MCF 10A (cell line): ENCODE measurements around the gene SLC7A6. TPM values are rescaled to one million over a fixed set of nuclear protein-coding genes. Genes with fewer than 3 reads are reported as not detected.

Experiments
- Bru-seq: library from RNA; stranded (reverse); fragments of 400-500 nt; gene quantifications from one replicate; lab custom pipeline; 2021; lab: Mats Ljungman, UMichigan
- BruChase-seq, 2 experiments: library from RNA; stranded (reverse); fragments of 400-500 nt; gene quantifications; one replicate each; lab custom pipeline; 2021; lab: Mats Ljungman, UMichigan
- BruUV-seq: library from RNA; stranded (reverse); fragments of 400-500 nt; replicated peaks from 2 replicates; lab custom pipeline; 2021; lab: Mats Ljungman, UMichigan
- CTCF ChIA-PET: fragments of 300-600 bp; sonication (Branson Sonifier 250); formaldehyde crosslinking; extraction: SDS; loops from one replicate; lab custom pipeline; 2021; ENCODE audit warnings: antibody characterized with exemption, inconsistent platforms; lab: Yijun Ruan, JAX
- POLR2A ChIA-PET: fragments of 300-600, 350-650 bp; sonication (Branson Sonifier 250); formaldehyde crosslinking; extraction: SDS; loops from one replicate; lab custom pipeline; 2020; ENCODE audit warnings: antibody characterized with exemption, inconsistent platforms; lab: Yijun Ruan, JAX
- DNase-seq: peaks from one replicate; pipeline ENCODE4 v3.0.0-alpha.2; 2018; ENCODE audit not compliant: unreplicated experiment
- H3K27ac Mint-ChIP-seq: one replicate; pipeline ENCODE4 v1.8.0; 2022; ENCODE audit warnings: mild to moderate bottlenecking, low read depth, mixed read lengths; ENCODE audit not compliant: unreplicated experiment
- H3K27me3 Mint-ChIP-seq: one replicate; pipeline ENCODE4 v1.8.0; 2022; ENCODE audit warnings: mixed read lengths; ENCODE audit not compliant: insufficient read depth, unreplicated experiment
- H3K36me3 Mint-ChIP-seq: one replicate; pipeline ENCODE4 v1.8.0; 2022; ENCODE audit warnings: mild to moderate bottlenecking, moderate library complexity, mixed read lengths; ENCODE audit not compliant: insufficient read depth, unreplicated experiment
- H3K4me1 Mint-ChIP-seq: one replicate; pipeline ENCODE4 v1.8.0; 2022; ENCODE audit warnings: mixed read lengths; ENCODE audit not compliant: insufficient read depth, unreplicated experiment
- H3K4me3 Mint-ChIP-seq: one replicate; pipeline ENCODE4 v1.8.0; 2022; ENCODE audit warnings: mild to moderate bottlenecking, moderate library complexity, mixed read lengths; ENCODE audit not compliant: unreplicated experiment
- H3K9me3 Mint-ChIP-seq: one replicate; pipeline ENCODE4 v1.8.0; 2022; ENCODE audit warnings: mixed read lengths; ENCODE audit not compliant: unreplicated experiment
- intact Hi-C: fragments of 100-400 bp; cut with micrococcal nuclease; formaldehyde crosslinking; loops from 2 replicates; pipeline ENCODE4 v1.14.1; 2022
- long read RNA-seq: library from polyadenylated mRNA; stranded (forward); transcript quantifications from one replicate; pipeline ENCODE4 v2.0.0, GENCODE V29; 2022
- total RNA-seq: library from RNA; stranded (reverse); gene quantifications from 2 replicates; pipeline ENCODE4 v1.2.3, GENCODE V29; 2022
- TF ChIP-seq, protein P1 (sequence below): fragments of 200-600 bp; IDR thresholded peaks from one replicate; pipeline ENCODE4 v1.8.0; 2022; ENCODE audit warnings: antibody characterized with exemption, mild to moderate bottlenecking; ENCODE audit not compliant: unreplicated experiment

Gene SLC7A6
- 45.3 and 61.0 TPM in 2 replicates for total RNA-seq
- Bru-seq, nascent RNA, result percentile 80 among the genes with signal in this experiment
- BruChase-seq, experiment 1, labeled RNA remaining after a 6-hour chase, result percentile 85 among the genes with signal in this experiment
- percentile 93 among the genes with signal in this experiment for BruChase-seq, experiment 2, labeled RNA remaining after a 2-hour chase
- long read RNA-seq, full-length matches to known transcripts, result 2 of 39 reads
- long read RNA-seq, partial matches to known transcripts, result 10 of 39 reads
- long read RNA-seq, other reads (novel, unspliced or antisense), result 27 of 39 reads

DNA sequence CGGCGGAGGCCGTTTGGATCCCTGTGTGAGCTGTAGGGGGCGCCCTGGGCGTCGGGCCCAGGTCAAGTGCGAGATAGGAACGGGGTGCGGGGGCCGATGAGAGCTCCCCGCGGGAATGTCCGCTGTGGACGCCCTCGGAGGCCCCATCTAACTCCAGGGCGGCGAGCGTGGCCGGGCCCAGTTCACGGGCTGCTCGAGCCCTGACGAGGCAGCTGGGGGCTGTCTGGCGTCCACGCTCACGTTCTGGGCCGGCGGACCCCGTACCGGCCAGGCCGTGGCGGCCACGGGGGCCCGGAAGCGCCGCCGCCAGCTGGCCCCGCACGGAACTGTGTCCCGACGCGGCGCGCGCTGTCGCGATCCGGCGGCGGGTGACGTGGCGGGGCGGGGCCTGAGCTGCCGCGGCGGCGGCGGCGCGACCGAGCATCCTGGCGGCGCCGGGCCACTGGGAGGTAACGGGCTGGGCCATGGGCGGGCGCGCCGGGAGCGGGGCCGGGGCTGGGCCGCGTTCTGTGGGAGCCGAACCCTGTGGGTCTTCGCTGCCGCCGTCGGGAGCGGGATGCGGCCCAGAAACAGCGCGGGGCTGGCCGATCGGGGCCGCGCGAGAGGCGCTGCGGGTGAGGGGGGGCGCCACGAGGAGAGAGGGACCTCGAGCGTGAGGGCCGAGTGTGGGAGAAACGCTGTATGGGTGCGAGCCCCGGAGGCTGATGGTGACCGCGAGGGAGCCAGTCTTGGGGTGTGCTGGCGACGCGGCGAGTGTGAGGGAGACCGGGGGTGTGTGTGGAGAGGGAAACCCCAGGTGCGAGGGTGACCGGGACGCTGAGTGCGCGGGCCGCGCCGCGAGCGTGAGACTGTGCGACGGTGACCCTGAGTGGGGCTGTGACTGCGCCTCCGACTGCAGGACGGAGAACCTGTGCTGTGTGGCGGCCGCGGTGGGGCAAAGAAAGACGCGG lies at the start of gene SLC7A6:
Gene SLC7A6, plus strand, starts transcription at position 399 of the 950 bp plus-strand sequence. CDS start 10,201 bp downstream, outside the sequence.
- no TSS peak for BruUV-seq
- ChIA-PET POLR2A (interaction anchor here (0.7 to 4.2 kb wide), 22 partner anchors 8 to 173 kb away, joined by 3 to 74 read pairs (median 6); partner anchors contain the start of genes ESRP2, PLA2G15, PRMT7 and SLC7A6OS), CTCF (interaction anchor here (0.5 to 7.3 kb wide), 25 partner anchors 9 to 473 kb away, joined by 3 to 308 read pairs (median 4); partner anchors contain the start of genes PRMT7 and SLC7A6OS)
- Mint-ChIP-seq H3K27ac (peak within 1 kb of the TSS; percentile 92), H3K9me3 (no peaks in the 10 kb centered on the region), H3K36me3 (peaks cover 24% of the 10 kb centered on the region), H3K4me3 (peak within 1 kb of the TSS; percentile 97), H3K4me1 (peaks cover 22% of the 10 kb centered on the region), H3K27me3 (no peaks in the 10 kb centered on the region)
- TF ChIP-seq, protein P1, sequence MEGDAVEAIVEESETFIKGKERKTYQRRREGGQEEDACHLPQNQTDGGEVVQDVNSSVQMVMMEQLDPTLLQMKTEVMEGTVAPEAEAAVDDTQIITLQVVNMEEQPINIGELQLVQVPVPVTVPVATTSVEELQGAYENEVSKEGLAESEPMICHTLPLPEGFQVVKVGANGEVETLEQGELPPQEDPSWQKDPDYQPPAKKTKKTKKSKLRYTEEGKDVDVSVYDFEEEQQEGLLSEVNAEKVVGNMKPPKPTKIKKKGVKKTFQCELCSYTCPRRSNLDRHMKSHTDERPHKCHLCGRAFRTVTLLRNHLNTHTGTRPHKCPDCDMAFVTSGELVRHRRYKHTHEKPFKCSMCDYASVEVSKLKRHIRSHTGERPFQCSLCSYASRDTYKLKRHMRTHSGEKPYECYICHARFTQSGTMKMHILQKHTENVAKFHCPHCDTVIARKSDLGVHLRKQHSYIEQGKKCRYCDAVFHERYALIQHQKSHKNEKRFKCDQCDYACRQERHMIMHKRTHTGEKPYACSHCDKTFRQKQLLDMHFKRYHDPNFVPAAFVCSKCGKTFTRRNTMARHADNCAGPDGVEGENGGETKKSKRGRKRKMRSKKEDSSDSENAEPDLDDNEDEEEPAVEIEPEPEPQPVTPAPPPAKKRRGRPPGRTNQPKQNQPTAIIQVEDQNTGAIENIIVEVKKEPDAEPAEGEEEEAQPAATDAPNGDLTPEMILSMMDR, result peak; percentile 81
- DNase-seq, result peak; percentile 60
- intact Hi-C loops, result loop anchor here (2.0 to 5.0 kb wide), 2 partner anchors 46 to 248 kb away; partner anchors contain the start of genes PRMT7 and SLC7A6OS

DNA sequence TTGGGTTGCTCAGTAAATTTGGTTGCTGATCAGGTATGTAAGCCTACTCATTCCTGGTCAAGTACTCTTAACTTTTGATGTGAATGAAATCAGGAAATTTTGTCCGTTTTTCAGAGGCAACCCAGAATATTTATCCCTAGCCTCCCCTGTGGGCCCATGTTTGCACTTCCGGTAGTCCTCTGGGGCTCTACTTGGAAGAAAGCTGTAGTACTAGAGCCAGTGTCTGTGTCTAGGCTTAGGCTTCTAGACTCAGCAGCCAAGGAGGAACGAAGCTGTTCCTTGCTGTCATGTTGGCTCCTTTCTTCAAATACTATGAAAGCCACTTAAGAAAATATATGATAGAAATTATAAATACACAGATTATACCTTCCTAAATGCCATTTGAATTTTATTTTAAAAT lies 49.6 kb upstream of the SLC7A6 start:
- Mint-ChIP-seq H3K4me3 (no peak overlapping the region), H3K4me1 (no peaks in the 10 kb centered on the region), H3K27ac (no peak overlapping the region), H3K36me3 (peaks cover 12% of the 10 kb centered on the region), H3K9me3 (no peaks in the 10 kb centered on the region), H3K27me3 (no peaks in the 10 kb centered on the region)
- intact Hi-C loops, result no loop called here
- DNase-seq, result no peak
- POLR2A ChIA-PET, result interaction anchor here (1.0 kb wide), 1 partner anchor 20 kb away, joined by 3 read pairs; no protein-coding TSS in a partner anchor
- TF ChIP-seq, protein P1, result no peak
- CTCF ChIA-PET, result interaction anchor here (1.8 kb wide), 1 partner anchor 15 kb away, joined by 5 read pairs; no protein-coding TSS in a partner anchor
- BruUV-seq, result no TSS peak

DNA sequence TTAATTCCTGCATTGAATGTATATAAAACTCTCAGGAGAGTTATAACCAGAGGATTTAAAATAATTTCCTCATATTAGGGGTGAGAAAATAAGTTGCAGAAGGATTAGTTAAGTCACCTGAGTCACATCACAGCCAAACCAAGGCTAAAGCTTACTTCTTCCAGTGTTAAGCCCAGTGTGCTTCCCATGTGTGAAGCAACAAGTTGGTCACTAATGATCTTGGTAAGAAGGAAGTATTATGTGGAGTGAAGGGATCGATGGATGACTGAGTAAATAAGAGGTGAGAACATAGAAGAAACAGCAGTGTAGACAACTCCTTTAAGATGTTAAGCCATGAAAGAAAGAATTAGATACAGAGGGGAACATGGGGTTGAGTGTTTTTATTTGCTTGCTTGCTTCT lies 49.0 kb upstream of the SLC7A6 start:
- TF ChIP-seq, protein P1, result no peak
- Mint-ChIP-seq H3K9me3 (no peaks in the 10 kb centered on the region), H3K4me1 (no peaks in the 10 kb centered on the region), H3K4me3 (no peak overlapping the region), H3K27ac (no peak overlapping the region), H3K27me3 (no peaks in the 10 kb centered on the region), H3K36me3 (peaks cover 12% of the 10 kb centered on the region)
- POLR2A ChIA-PET, result interaction anchor here (1.0 kb wide), 1 partner anchor 19 kb away, joined by 3 read pairs; no protein-coding TSS in a partner anchor
- DNase-seq, result no peak
- BruUV-seq, result no TSS peak
- CTCF ChIA-PET, result no interaction called here
- intact Hi-C loops, result no loop called here
